H9 (cell line): ENCODE results near the gene CCDC92. TPM values are rescaled to one million over a fixed set of nuclear protein-coding genes. Genes with fewer than 3 reads are reported as not detected.

Source experiments
- DNase-seq: peaks from one replicate; pipeline ENCODE4 v3.0.0-alpha.2; 2017
- H2AFZ ChIP-seq: one replicate; pipeline ENCODE4 v1.6.1; 2013; ENCODE audit warnings: mild to moderate bottlenecking, low read length, control low read depth, moderate library complexity
- H2AK5ac ChIP-seq: 2 replicates; pipeline ENCODE4 v1.6.1; 2013; ENCODE audit warnings: low read length, control low read depth, mixed read lengths; ENCODE audit not compliant: insufficient read length
- H2BK120ac ChIP-seq: one replicate; pipeline ENCODE4 v1.6.1; 2013; ENCODE audit warnings: low read depth, mild to moderate bottlenecking, low read length, control low read depth, inconsistent platforms; ENCODE audit not compliant: poor library complexity, severe bottlenecking
- H2BK12ac ChIP-seq: 2 replicates; pipeline ENCODE4 v1.6.1; 2013; ENCODE audit warnings: low read length, control low read depth, mixed read lengths, low read depth; ENCODE audit not compliant: insufficient read length
- H2BK15ac ChIP-seq: 2 replicates; pipeline ENCODE4 v1.6.1; 2013; ENCODE audit warnings: low read depth, low read length, control low read depth
- H2BK20ac ChIP-seq: one replicate; pipeline ENCODE4 v1.6.1; 2013; ENCODE audit warnings: low read depth, mild to moderate bottlenecking, low read length, control low read depth, inconsistent platforms; ENCODE audit not compliant: poor library complexity, severe bottlenecking
- H2BK5ac ChIP-seq: 2 replicates; pipeline ENCODE4 v1.6.1; 2013; ENCODE audit warnings: low read length, control low read depth, mixed read lengths; ENCODE audit not compliant: insufficient read length
- H3K14ac ChIP-seq: 2 replicates; pipeline ENCODE4 v1.6.1; 2013; ENCODE audit warnings: low read length, control low read depth; ENCODE audit not compliant: insufficient read depth
- H3K18ac ChIP-seq: 2 replicates; pipeline ENCODE4 v1.6.1; 2013; ENCODE audit warnings: low read depth, mild to moderate bottlenecking, mixed read lengths, low read length, control low read depth; ENCODE audit not compliant: insufficient read length
- H3K23ac ChIP-seq: 2 replicates; pipeline ENCODE4 v1.6.1; 2013; ENCODE audit warnings: low read length, control low read depth, mixed read lengths, low read depth; ENCODE audit not compliant: insufficient read length
- H3K23me2 ChIP-seq: 2 replicates; pipeline ENCODE4 v1.6.1; 2013; ENCODE audit warnings: low read depth, mild to moderate bottlenecking, mixed read lengths, low read length, control low read depth; ENCODE audit not compliant: insufficient read length, poor library complexity, severe bottlenecking
- H3K27ac ChIP-seq: 2 replicates; pipeline ENCODE4 v1.5.1; 2013; ENCODE audit warnings: low read length, control low read depth, mixed read lengths, low read depth; ENCODE audit not compliant: insufficient read length
- H3K27me3 ChIP-seq: 2 replicates; pipeline ENCODE4 v1.6.1; 2013; ENCODE audit warnings: low read length, control low read depth, inconsistent platforms; ENCODE audit not compliant: insufficient read depth
- H3K4ac ChIP-seq: 2 replicates; pipeline ENCODE4 v1.6.1; 2013; ENCODE audit warnings: low read depth, mild to moderate bottlenecking, control low read depth, inconsistent platforms, low read length, moderate library complexity
- H3K4me1 ChIP-seq: 2 replicates; pipeline ENCODE4 v1.6.1; 2013; ENCODE audit warnings: low read length, control low read depth, inconsistent platforms; ENCODE audit not compliant: insufficient read depth
- H3K4me2 ChIP-seq: 2 replicates; pipeline ENCODE4 v1.6.1; 2013; ENCODE audit warnings: low read length, control low read depth, mixed read lengths; ENCODE audit not compliant: insufficient read length, insufficient read depth
- H3K56ac ChIP-seq: 2 replicates; pipeline ENCODE4 v1.6.1; 2013; ENCODE audit warnings: low read depth, mild to moderate bottlenecking, mixed read lengths, low read length, control low read depth; ENCODE audit not compliant: insufficient read length
- H3K79me1 ChIP-seq: 2 replicates; pipeline ENCODE4 v1.6.1; 2013; ENCODE audit warnings: low read depth, mild to moderate bottlenecking, moderate library complexity, low read length, control low read depth, inconsistent platforms; ENCODE audit not compliant: insufficient read depth, poor library complexity, severe bottlenecking
- H3K79me2 ChIP-seq: 2 replicates; pipeline ENCODE4 v1.6.1; 2013; ENCODE audit warnings: low read length, control low read depth, inconsistent platforms; ENCODE audit not compliant: insufficient read depth
- H3K9ac ChIP-seq: 2 replicates; pipeline ENCODE4 v1.6.1; 2013; ENCODE audit warnings: low read length, control low read depth, mixed read lengths; ENCODE audit not compliant: insufficient read length; ENCODE audit errors: extremely low read depth
- H3K9me3 ChIP-seq: one replicate; pipeline ENCODE4 v1.6.1; 2013; ENCODE audit warnings: low read depth, low read length, inconsistent platforms; ENCODE audit not compliant: control insufficient read depth
- H3T11ph ChIP-seq: one replicate; pipeline ENCODE4 v1.6.1; 2013; ENCODE audit warnings: mild to moderate bottlenecking, low read length, control low read depth, inconsistent platforms
- H4K20me1 ChIP-seq: one replicate; pipeline ENCODE4 v1.6.1; 2013; ENCODE audit not compliant: control insufficient read depth, insufficient read length, insufficient read depth
- H4K5ac ChIP-seq: 2 replicates; pipeline ENCODE4 v1.6.1; 2013; ENCODE audit warnings: low read depth, mild to moderate bottlenecking, mixed read lengths, low read length, control low read depth; ENCODE audit not compliant: insufficient read length
- H4K8ac ChIP-seq: replicated peaks from 2 replicates; pipeline ENCODE4 v1.6.1; 2013; ENCODE audit warnings: low read length, control low read depth, mixed read lengths, low read depth; ENCODE audit not compliant: insufficient read length
- H4K91ac ChIP-seq: 2 replicates; pipeline ENCODE4 v1.6.1; 2013; ENCODE audit warnings: low read depth, mild to moderate bottlenecking, moderate library complexity, mixed read lengths, low read length, control low read depth; ENCODE audit not compliant: insufficient read length
- H3K27ac Mint-ChIP-seq, 3 experiments: 2 replicates in 2 of 3; 3 replicates in 1 of 3; pipeline ENCODE4 v1.8.0; 2020 to 2021; ENCODE audit warnings: mixed read lengths in 3 of 3, mild to moderate bottlenecking in 1 of 3, moderate library complexity in 1 of 3
- H3K27me3 Mint-ChIP-seq: 2 replicates; pipeline ENCODE4 v1.8.0; 2021; ENCODE audit warnings: low read depth, mild to moderate bottlenecking, moderate library complexity, mixed read lengths
- H3K36me3 Mint-ChIP-seq, 3 experiments: 2 replicates in 2 of 3; 3 replicates in 1 of 3; pipeline ENCODE4 v1.8.0; 2020 to 2021; ENCODE audit warnings: low read depth in 3 of 3, mixed read lengths in 3 of 3; ENCODE audit not compliant: insufficient read depth in 1 of 3
- H3K4me1 Mint-ChIP-seq, 2 experiments: 2 replicates each; pipeline ENCODE4 v1.8.0; 2020; ENCODE audit warnings: mixed read lengths in 2 of 2
- H3K4me3 Mint-ChIP-seq, 2 experiments: 2 replicates in 1 of 2; 3 replicates in 1 of 2; pipeline ENCODE4 v1.8.0; 2020 to 2021; ENCODE audit warnings: mild to moderate bottlenecking in 2 of 2, mixed read lengths in 2 of 2, moderate library complexity in 1 of 2
- H3K9me3 Mint-ChIP-seq, 2 experiments: 2 replicates in 1 of 2; 3 replicates in 1 of 2; pipeline ENCODE4 v1.8.0; 2020; ENCODE audit warnings: mild to moderate bottlenecking in 2 of 2, mixed read lengths in 2 of 2, moderate library complexity in 1 of 2
- WGBS: extraction: QIAGEN DNeasy Blood & Tissue Kit; methylation state at CpG from one replicate; pipeline ENCODE4 v1.1.7; 2013; ENCODE audit warnings: missing lambda C conversion rate, low lambda C conversion rate, mixed read lengths; ENCODE audit not compliant: insufficient read length; ENCODE audit errors: extremely low coverage; 5-methylcytosine and 5-hydroxymethylcytosine counted together
- total RNA-seq: library from RNA; stranded (reverse); gene quantifications from 2 replicates; pipeline ENCODE4 v1.2.1, GENCODE V29; 2021
- TF ChIP-seq, protein P1 (sequence below): fragments of 200-600 bp; sonication (generic); conservative IDR thresholded peaks from 3 replicates; pipeline ENCODE4 v1.8.0; 2021; ENCODE audit warnings: antibody characterized with exemption, mild to moderate bottlenecking

Gene CCDC92
- total RNA-seq, 1 experiment from 2014 or later = 1.3 TPM

DNA sequence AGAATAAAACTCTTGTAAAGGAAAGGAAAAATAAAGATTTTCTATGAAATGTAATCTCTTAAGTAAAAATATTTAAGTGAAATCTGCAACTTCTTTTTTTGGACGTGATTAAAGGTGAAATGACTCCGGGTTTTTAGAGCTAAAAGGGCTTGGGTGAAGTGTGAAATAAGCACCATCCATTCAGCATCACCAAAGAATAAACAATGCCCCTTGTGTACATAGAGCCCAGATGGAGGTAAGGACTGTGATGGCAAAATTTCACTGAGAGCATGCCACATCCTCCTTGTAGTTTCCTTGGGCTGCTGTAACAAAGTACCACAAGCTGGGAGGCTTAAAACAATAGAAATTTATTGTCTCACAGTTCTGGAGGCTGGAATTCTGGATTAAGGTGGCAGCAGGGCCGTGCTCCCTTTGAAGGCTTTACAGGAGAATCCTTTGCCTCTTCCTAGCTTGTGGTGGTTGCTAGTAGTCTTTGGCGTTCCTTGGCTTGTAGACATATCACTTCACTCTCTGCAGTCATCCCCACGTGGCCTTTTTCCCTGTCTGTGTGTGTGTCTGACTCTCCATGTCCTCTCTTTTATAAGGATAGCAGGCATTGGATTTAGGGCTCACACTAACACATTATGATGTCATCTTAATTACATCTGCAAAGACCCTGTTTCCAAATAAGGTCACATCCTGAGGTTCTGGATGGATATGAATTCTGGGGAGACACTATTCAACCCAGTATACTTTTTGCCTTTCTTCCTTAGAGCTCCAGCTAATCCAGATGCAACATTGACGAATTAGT lies 24.6 kb upstream of the CCDC92 start:
- H3K23me2 ChIP-seq = no peaks in the 10 kb centered on the region
- no peak overlapping the region for H4K91ac ChIP-seq
- Mint-ChIP-seq H3K27ac (peak overlapping the region in 1 of 3 experiments; percentile 84; a peak in 1 of 7 replicates), H3K36me3 (peaks cover 2 to 5% (median 4%) of the 10 kb centered on the region in 3 experiments; a peak in 4 of 7 replicates), H3K27me3 (no peaks in the 10 kb centered on the region; the same call in 1 of the 2 replicates), H3K9me3 (no peaks in the 10 kb centered on the region), H3K4me1 (peaks cover 16 to 25% of the 10 kb centered on the region in 2 experiments), H3K4me3 (no peak overlapping the region)
- no peak overlapping the region for H2AFZ ChIP-seq
- H2AK5ac ChIP-seq = no peak overlapping the region
- no peak overlapping the region for H3K4ac ChIP-seq
- no peak overlapping the region for H3K18ac ChIP-seq
- H3K9ac ChIP-seq = no peak overlapping the region
- no peak overlapping the region for H3K14ac ChIP-seq
- H3K79me2 ChIP-seq = no peaks in the 10 kb centered on the region
- no CpG with 5 or more reads among the region's 6 CpGs for WGBS
- TF ChIP-seq, protein P1, sequence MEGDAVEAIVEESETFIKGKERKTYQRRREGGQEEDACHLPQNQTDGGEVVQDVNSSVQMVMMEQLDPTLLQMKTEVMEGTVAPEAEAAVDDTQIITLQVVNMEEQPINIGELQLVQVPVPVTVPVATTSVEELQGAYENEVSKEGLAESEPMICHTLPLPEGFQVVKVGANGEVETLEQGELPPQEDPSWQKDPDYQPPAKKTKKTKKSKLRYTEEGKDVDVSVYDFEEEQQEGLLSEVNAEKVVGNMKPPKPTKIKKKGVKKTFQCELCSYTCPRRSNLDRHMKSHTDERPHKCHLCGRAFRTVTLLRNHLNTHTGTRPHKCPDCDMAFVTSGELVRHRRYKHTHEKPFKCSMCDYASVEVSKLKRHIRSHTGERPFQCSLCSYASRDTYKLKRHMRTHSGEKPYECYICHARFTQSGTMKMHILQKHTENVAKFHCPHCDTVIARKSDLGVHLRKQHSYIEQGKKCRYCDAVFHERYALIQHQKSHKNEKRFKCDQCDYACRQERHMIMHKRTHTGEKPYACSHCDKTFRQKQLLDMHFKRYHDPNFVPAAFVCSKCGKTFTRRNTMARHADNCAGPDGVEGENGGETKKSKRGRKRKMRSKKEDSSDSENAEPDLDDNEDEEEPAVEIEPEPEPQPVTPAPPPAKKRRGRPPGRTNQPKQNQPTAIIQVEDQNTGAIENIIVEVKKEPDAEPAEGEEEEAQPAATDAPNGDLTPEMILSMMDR = no peak
- H3K56ac ChIP-seq = no peak overlapping the region
- no peak overlapping the region for H3K23ac ChIP-seq
- no peak overlapping the region for H2BK12ac ChIP-seq
- H2BK15ac ChIP-seq = no peak overlapping the region
- H2BK20ac ChIP-seq = no peak overlapping the region
- H4K20me1 ChIP-seq = no peaks in the 10 kb centered on the region
- no peak overlapping the region for H2BK120ac ChIP-seq
- H3K79me1 ChIP-seq = no peaks in the 10 kb centered on the region
- H4K8ac ChIP-seq = no peak overlapping the region
- no peak overlapping the region for H2BK5ac ChIP-seq
- H3K27me3 ChIP-seq = no peaks in the 10 kb centered on the region
- DNase-seq = no peak
- no peak overlapping the region for H3T11ph ChIP-seq
- H3K4me1 ChIP-seq = no peaks in the 10 kb centered on the region
- H3K9me3 ChIP-seq = no peaks in the 10 kb centered on the region
- no peak overlapping the region for H4K5ac ChIP-seq
- no peak overlapping the region for H3K4me2 ChIP-seq
- no peak overlapping the region for H3K27ac ChIP-seq
